GM12864 (cell line): ENCODE measurements around the gene MOB3A.

ENCODE experiments used
- DNase-seq: peaks from one replicate; pipeline ENCODE4 v3.0.0-alpha.2; 2011; ENCODE audit warnings: low read depth
- H3K4me3 ChIP-seq: 2 replicates; pipeline ENCODE4 v1.5.1; 2011; ENCODE audit warnings: mild to moderate bottlenecking, low read depth, low read length, control low read depth
- CTCF ChIP-seq: IDR thresholded peaks from 2 replicates; pipeline ENCODE4 v1.5.1; 2011; ENCODE audit warnings: low read depth, mild to moderate bottlenecking, moderate library complexity, low read length, control low read depth, inconsistent platforms; ENCODE audit errors: missing control alignments

Gene MOB3A

GRCh38 chr19:2113439-2114211 lies 17.5 kb upstream of the MOB3A start:
- DNase-seq = no peak
- no peak for TF ChIP-seq CTCF
- H3K4me3 ChIP-seq = no peak overlapping the region

GRCh38 chr19:2112516-2113320 lies 16.6 kb upstream of the MOB3A start:
- TF ChIP-seq CTCF = no peak
- DNase-seq = no peak
- no peak overlapping the region for H3K4me3 ChIP-seq

- no peak overlapping the region for H3K4me3 ChIP-seq
- TF ChIP-seq CTCF = no peak
- DNase-seq = no peak
Measured at GRCh38 chr19:2111886-2112285, 15.8 kb upstream of the MOB3A start.

GRCh38 chr19:2111425-2111824 lies 15.3 kb upstream of the MOB3A start:
- TF ChIP-seq CTCF = no peak
- no peak overlapping the region for H3K4me3 ChIP-seq
- DNase-seq = no peak

GRCh38 chr19:2110822-2111221 lies 14.7 kb upstream of the MOB3A start:
- DNase-seq = no peak
- TF ChIP-seq CTCF = peak; percentile 53
- H3K4me3 ChIP-seq = no peak overlapping the region

- H3K4me3 ChIP-seq = no peak overlapping the region
- no peak for DNase-seq
- TF ChIP-seq CTCF = no peak
Measured at GRCh38 chr19:2109046-2109864, 13.1 kb upstream of the MOB3A start.
